Fibroblast of lung (primary cell): ENCODE measurements around the gene ANKFN1. TPM values are rescaled to one million over a fixed set of nuclear protein-coding genes. Genes with fewer than 3 reads are reported as not detected.

Experiments
- DNase-seq, 2 donors: peaks; one replicate each; pipeline versions ENCODE4 v3.0.0 to v3.0.0-alpha.2; 2010; ENCODE audit warnings: low read depth in 2 of 2
- H2AFZ ChIP-seq: 2 replicates; pipeline ENCODE4 v1.5.1; 2012; ENCODE audit warnings: low read length, control low read depth, inconsistent platforms
- H3K27ac ChIP-seq: 2 replicates; pipeline ENCODE4 v1.5.1; 2011; ENCODE audit warnings: low read length, control low read depth; ENCODE audit not compliant: insufficient read depth
- H3K27me3 ChIP-seq: 2 replicates; pipeline ENCODE4 v1.5.1; 2011; ENCODE audit warnings: mild to moderate bottlenecking, low read length; ENCODE audit not compliant: control insufficient read depth, insufficient read depth
- H3K36me3 ChIP-seq: 2 replicates; pipeline ENCODE4 v1.5.1; 2011; ENCODE audit warnings: low read length; ENCODE audit not compliant: control insufficient read depth, insufficient read depth
- H3K4me1 ChIP-seq: 2 replicates; pipeline ENCODE4 v1.5.1; 2011; ENCODE audit warnings: low read length; ENCODE audit not compliant: control insufficient read depth, insufficient read depth; ENCODE audit errors: extremely low read depth
- H3K4me2 ChIP-seq: 2 replicates; pipeline ENCODE4 v1.5.1; 2011; ENCODE audit warnings: low read length, control low read depth; ENCODE audit not compliant: insufficient read depth; ENCODE audit errors: extremely low read depth
- H3K4me3 ChIP-seq, 4 experiments: fragments of 200-600 bp in 1 of 4; sonication (generic) in 1 of 4; replicated peaks in 1 of 4; 2 replicates each; pipeline ENCODE4 v1.5.1; 2011 to 2016; ENCODE audit warnings: low read length in 4 of 4, low read depth in 3 of 4, mild to moderate bottlenecking in 3 of 4, control low read depth in 2 of 4, inconsistent platforms in 1 of 4, mixed read lengths in 1 of 4; ENCODE audit not compliant: insufficient read depth in 1 of 4; ENCODE audit errors: control extremely low read depth in 1 of 4
- H3K79me2 ChIP-seq: 2 replicates; pipeline ENCODE4 v1.5.1; 2012; ENCODE audit warnings: mild to moderate bottlenecking, low read length, inconsistent platforms; ENCODE audit not compliant: control insufficient read depth, insufficient read depth
- H3K9ac ChIP-seq: 2 replicates; pipeline ENCODE4 v1.5.1; 2011; ENCODE audit warnings: mild to moderate bottlenecking, low read length, control low read depth; ENCODE audit not compliant: insufficient read depth
- H3K9me3 ChIP-seq: 2 replicates; pipeline ENCODE4 v1.5.1; 2012; ENCODE audit warnings: low read depth, low read length; ENCODE audit not compliant: control insufficient read depth, insufficient read depth
- H4K20me1 ChIP-seq: 2 replicates; pipeline ENCODE4 v1.5.1; 2011; ENCODE audit warnings: low read length; ENCODE audit not compliant: control insufficient read depth, insufficient read depth; ENCODE audit errors: extremely low read depth
- CTCF ChIP-seq, 2 donors: IDR thresholded peaks in 1 of 2; conservative IDR thresholded peaks in 1 of 2; 1 replicate in 1 of 2; 2 replicates in 1 of 2; pipeline ENCODE4 v1.5.1; 2011 to 2012; ENCODE audit warnings: low read length in 2 of 2, control low read depth in 1 of 2, inconsistent platforms in 1 of 2, low read depth in 1 of 2, mild to moderate bottlenecking in 1 of 2
- EZH2 ChIP-seq: IDR thresholded peaks from 2 replicates; pipeline ENCODE4 v1.5.1; 2012; ENCODE audit warnings: low read length, control low read depth, mild to moderate bottlenecking; ENCODE audit errors: missing control alignments
- polyA plus RNA-seq, 2 donors: library from polyadenylated mRNA; depleted of rRNA in 1 of 2; stranded (reverse) in 1 of 2; unstranded in 1 of 2; fragments of >200 nt; gene quantifications; 2 replicates each; pipeline ENCODE4 v1.2.1, GENCODE V29; 2011 to 2012; ENCODE audit warnings: missing spikeins in 1 of 2
- total RNA-seq: library from RNA; depleted of rRNA; stranded (reverse); fragments of >200 nt; gene quantifications from 2 replicates; pipeline ENCODE4 v1.2.1, GENCODE V29; 2014

Gene ANKFN1
- total and polyA plus RNA-seq, 2 donors (not counting 1 experiment from before 2014, with no cell fraction given), result 0.19 TPM; not detected in 1

- no peaks in the 10 kb centered on the region for H3K79me2 ChIP-seq
- H3K36me3 ChIP-seq, result no peaks in the 10 kb centered on the region
- no peak overlapping the region for H3K9ac ChIP-seq
- H3K27me3 ChIP-seq, result no peaks in the 10 kb centered on the region
- no peak for TF ChIP-seq EZH2
- no peak for TF ChIP-seq CTCF (conservative IDR thresholded peaks at IDR 0.05 in 1 of 2, IDR thresholded peaks at IDR 0.05 in 1 of 2; ENCODE audit: low read depth in 1 of 2, low read length in 2 of 2)
- no peaks in the 10 kb centered on the region for H3K9me3 ChIP-seq
- no peak overlapping the region for H3K4me2 ChIP-seq
- no peak overlapping the region for H3K27ac ChIP-seq
- DNase-seq, result no peak
- H2AFZ ChIP-seq, result no peak overlapping the region
- no peak overlapping the region for H3K4me3 ChIP-seq
- H3K4me1 ChIP-seq, result no peaks in the 10 kb centered on the region
- no peaks in the 10 kb centered on the region for H4K20me1 ChIP-seq
Observed at GRCh38 chr17:56320443-56320842, 167.2 kb downstream of the ANKFN1 start.

GRCh38 chr17:56322991-56323390 lies 169.7 kb downstream of the ANKFN1 start:
- no peak overlapping the region for H3K4me3 ChIP-seq
- TF ChIP-seq CTCF (conservative IDR thresholded peaks at IDR 0.05 in 1 of 2, IDR thresholded peaks at IDR 0.05 in 1 of 2; ENCODE audit: low read depth in 1 of 2, low read length in 2 of 2) (no peak), EZH2 (no peak)
- no peak overlapping the region for H3K4me2 ChIP-seq
- no peaks in the 10 kb centered on the region for H4K20me1 ChIP-seq
- no peak overlapping the region for H2AFZ ChIP-seq
- no peak for DNase-seq
- no peak overlapping the region for H3K27ac ChIP-seq
- H3K36me3 ChIP-seq, result no peaks in the 10 kb centered on the region
- H3K9me3 ChIP-seq, result no peaks in the 10 kb centered on the region
- H3K79me2 ChIP-seq, result no peaks in the 10 kb centered on the region
- no peaks in the 10 kb centered on the region for H3K27me3 ChIP-seq
- no peak overlapping the region for H3K9ac ChIP-seq
- H3K4me1 ChIP-seq, result no peaks in the 10 kb centered on the region

GRCh38 chr17:56324676-56325075 lies 171.4 kb downstream of the ANKFN1 start:
- no peaks in the 10 kb centered on the region for H3K36me3 ChIP-seq
- H2AFZ ChIP-seq, result no peak overlapping the region
- no peaks in the 10 kb centered on the region for H3K79me2 ChIP-seq
- no peak overlapping the region for H3K9ac ChIP-seq
- peaks cover 1% of the 10 kb centered on the region for H3K27me3 ChIP-seq
- DNase-seq, result no peak
- no peak overlapping the region for H3K4me2 ChIP-seq
- H3K4me3 ChIP-seq, result no peak overlapping the region
- H4K20me1 ChIP-seq, result no peaks in the 10 kb centered on the region
- TF ChIP-seq EZH2, result no peak
- no peak for TF ChIP-seq CTCF (conservative IDR thresholded peaks at IDR 0.05 in 1 of 2, IDR thresholded peaks at IDR 0.05 in 1 of 2; ENCODE audit: low read depth in 1 of 2, low read length in 2 of 2)
- H3K4me1 ChIP-seq, result no peaks in the 10 kb centered on the region
- H3K27ac ChIP-seq, result no peak overlapping the region
- no peaks in the 10 kb centered on the region for H3K9me3 ChIP-seq
